ENCODE measurements around the gene PDZD7. TPM values are rescaled to one million over a fixed set of nuclear protein-coding genes. Genes with fewer than 3 reads are reported as not detected.
A peak's percentile ranks its signal among the peaks of the same experiment; 100 is the strongest.

PDZD7 gene
- total and polyA plus RNA-seq, 4 donors: 0.06 to 0.09 (median 0.07) TPM; not detected in 1

- WGBS: 8% methylated on average over 67 of the region's 67 CpGs
- no peaks in the 10 kb centered on the region for H3K36me3 ChIP-seq (ENCODE audit: control insufficient read depth in 4 of 4, insufficient read depth in 3 of 4, low read depth in 1 of 4, low read length in 3 of 4)
- H3K4me1 ChIP-seq (ENCODE audit: control insufficient read depth in 4 of 4, insufficient read depth in 4 of 4, low read length in 3 of 4): peaks cover 12 to 38% (median 23%) of the 10 kb centered on the region in 4 donors
- H3K27me3 ChIP-seq (ENCODE audit: control insufficient read depth in 4 of 4, insufficient read depth in 4 of 4, low read length in 3 of 4): peaks cover 0 to 4% (median under 1%) of the 10 kb centered on the region in 4 donors
- H3K9me3 ChIP-seq (ENCODE audit: control insufficient read depth in 4 of 4, low read length in 3 of 4): no peaks in the 10 kb centered on the region
- H3K27ac ChIP-seq (ENCODE audit: low read depth in 1 of 2, low read length in 2 of 2): peak overlapping the region; percentile 98 to 100
- peak overlapping the region; percentile 76 to 96 (median 86) for H3K4me3 ChIP-seq (ENCODE audit: low read depth in 1 of 3, low read length in 3 of 3)
- TF ChIP-seq GABPA (IDR thresholded peaks at IDR 0.05 in 1 of 2, conservative IDR thresholded peaks at IDR 0.05 in 1 of 2) (peak in 1 of 2 donors; percentile 15), HNF4A (conservative IDR thresholded peaks at IDR 0.05) (no peak), SP1 (IDR thresholded peaks at IDR 0.05) (peak; percentile 39), REST (IDR thresholded peaks at IDR 0.05) (peak; percentile 29), NR2F2 (IDR thresholded peaks at IDR 0.05) (no peak)
- TF ChIP-seq, protein P1, sequence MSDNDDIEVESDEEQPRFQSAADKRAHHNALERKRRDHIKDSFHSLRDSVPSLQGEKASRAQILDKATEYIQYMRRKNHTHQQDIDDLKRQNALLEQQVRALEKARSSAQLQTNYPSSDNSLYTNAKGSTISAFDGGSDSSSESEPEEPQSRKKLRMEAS (IDR thresholded peaks at IDR 0.05): no peak
- H3K9ac ChIP-seq (ENCODE audit: low read depth in 1 of 2, low read length in 2 of 2): peak overlapping the region; percentile 93 to 98
- DNase-seq (ENCODE audit: low spot score): peak; percentile 97
Observed at GRCh38 chr10:101060951-101061623, 30.2 kb upstream of the PDZD7 start.

DNA sequence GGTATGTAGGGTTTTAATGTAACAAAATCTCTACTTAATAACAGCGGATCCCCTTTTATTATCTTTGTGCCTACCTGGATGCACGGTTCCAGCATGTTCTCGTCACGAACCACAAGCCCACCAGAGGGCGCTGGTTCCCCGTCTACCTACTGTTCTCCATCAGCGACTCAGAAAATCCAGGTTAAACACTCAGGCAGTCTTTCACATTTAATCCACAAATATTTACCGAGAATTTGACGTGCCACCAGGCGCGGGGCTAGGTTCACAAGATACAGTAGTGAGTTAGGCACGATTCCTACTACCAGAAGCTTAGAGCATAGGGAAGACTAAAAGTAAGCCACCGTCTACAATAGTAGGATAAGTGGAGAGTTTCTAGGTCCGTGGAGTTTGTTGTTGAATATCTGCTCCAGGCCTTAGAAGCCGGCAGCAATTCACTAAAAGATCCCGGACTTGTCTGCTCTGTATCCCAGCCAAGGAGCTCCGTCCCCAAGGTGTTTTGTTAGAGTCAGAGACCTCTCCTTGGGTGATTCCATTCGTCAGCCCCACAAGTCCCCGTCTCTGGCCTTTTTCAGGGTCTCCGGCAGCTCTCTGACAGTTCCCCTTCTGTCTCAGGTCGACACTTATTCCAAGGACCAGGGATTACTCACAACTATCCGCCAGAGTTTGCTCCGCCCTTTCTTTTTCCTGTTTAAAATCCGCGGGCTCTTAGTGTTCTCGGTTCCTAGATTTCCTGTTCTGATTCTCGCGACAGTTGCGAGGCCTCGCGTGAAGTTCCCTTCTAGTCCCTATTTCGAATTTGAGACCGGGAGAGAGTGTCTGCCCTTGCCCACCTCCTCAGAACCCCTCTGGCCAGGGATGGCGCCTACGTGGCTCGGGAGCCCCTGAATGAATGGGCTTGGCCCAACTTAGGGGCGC, 29.4 kb upstream of the PDZD7 start:
- H3K36me3 ChIP-seq (ENCODE audit: control insufficient read depth in 4 of 4, insufficient read depth in 3 of 4, low read depth in 1 of 4, low read length in 3 of 4): no peaks in the 10 kb centered on the region
- peaks cover 10 to 32% (median 21%) of the 10 kb centered on the region in 4 donors for H3K4me1 ChIP-seq (ENCODE audit: control insufficient read depth in 4 of 4, insufficient read depth in 4 of 4, low read length in 3 of 4)
- WGBS: under 1% methylated on average over 37 of the region's 37 CpGs
- TF ChIP-seq FOXA1 (IDR thresholded peaks at IDR 0.05) (no peak), RAD21 (IDR thresholded peaks at IDR 0.05) (peak; percentile 87 to 92), NR2F2 (IDR thresholded peaks at IDR 0.05) (no peak), CTCF (IDR thresholded peaks at IDR 0.05; ENCODE audit: low read depth, low read length, missing input control) (peak; percentile 84), HNF4A (conservative IDR thresholded peaks at IDR 0.05) (no peak), FOXA2 (IDR thresholded peaks at IDR 0.05) (no peak), REST (IDR thresholded peaks at IDR 0.05) (no peak), SP1 (IDR thresholded peaks at IDR 0.05) (no peak), EGR1 (IDR thresholded peaks at IDR 0.05; ENCODE audit: low read depth in 2 of 2) (no peak), TAF1 (conservative IDR thresholded peaks at IDR 0.05) (no peak), YY1 (IDR thresholded peaks at IDR 0.05) (no peak), GABPA (IDR thresholded peaks at IDR 0.05 in 1 of 2, conservative IDR thresholded peaks at IDR 0.05 in 1 of 2) (peak in 1 of 2 donors; percentile 64), HNF4G (IDR thresholded peaks at IDR 0.05) (no peak)
- TF ChIP-seq, protein P2, sequence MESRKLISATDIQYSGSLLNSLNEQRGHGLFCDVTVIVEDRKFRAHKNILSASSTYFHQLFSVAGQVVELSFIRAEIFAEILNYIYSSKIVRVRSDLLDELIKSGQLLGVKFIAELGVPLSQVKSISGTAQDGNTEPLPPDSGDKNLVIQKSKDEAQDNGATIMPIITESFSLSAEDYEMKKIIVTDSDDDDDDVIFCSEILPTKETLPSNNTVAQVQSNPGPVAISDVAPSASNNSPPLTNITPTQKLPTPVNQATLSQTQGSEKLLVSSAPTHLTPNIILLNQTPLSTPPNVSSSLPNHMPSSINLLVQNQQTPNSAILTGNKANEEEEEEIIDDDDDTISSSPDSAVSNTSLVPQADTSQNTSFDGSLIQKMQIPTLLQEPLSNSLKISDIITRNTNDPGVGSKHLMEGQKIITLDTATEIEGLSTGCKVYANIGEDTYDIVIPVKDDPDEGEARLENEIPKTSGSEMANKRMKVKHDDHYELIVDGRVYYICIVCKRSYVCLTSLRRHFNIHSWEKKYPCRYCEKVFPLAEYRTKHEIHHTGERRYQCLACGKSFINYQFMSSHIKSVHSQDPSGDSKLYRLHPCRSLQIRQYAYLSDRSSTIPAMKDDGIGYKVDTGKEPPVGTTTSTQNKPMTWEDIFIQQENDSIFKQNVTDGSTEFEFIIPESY (IDR thresholded peaks at IDR 0.05): peak; percentile 100
- TF ChIP-seq, protein P1 (IDR thresholded peaks at IDR 0.05): no peak
- TF ChIP-seq, protein P3, sequence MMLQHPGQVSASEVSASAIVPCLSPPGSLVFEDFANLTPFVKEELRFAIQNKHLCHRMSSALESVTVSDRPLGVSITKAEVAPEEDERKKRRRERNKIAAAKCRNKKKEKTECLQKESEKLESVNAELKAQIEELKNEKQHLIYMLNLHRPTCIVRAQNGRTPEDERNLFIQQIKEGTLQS (IDR thresholded peaks at IDR 0.05): no peak

More for the DNA sequence above, 29.4 kb upstream of the PDZD7 start:
- Histone ChIP-seq H3K27ac (ENCODE audit: low read depth in 1 of 2, low read length in 2 of 2) (peak overlapping the region; percentile 98 to 100), H3K27me3 (ENCODE audit: control insufficient read depth in 4 of 4, insufficient read depth in 4 of 4, low read length in 3 of 4) (peaks cover 0 to 4% (median under 1%) of the 10 kb centered on the region in 4 donors), H3K9me3 (ENCODE audit: control insufficient read depth in 4 of 4, low read length in 3 of 4) (no peaks in the 10 kb centered on the region), H3K9ac (ENCODE audit: low read depth in 1 of 2, low read length in 2 of 2) (peak overlapping the region; percentile 93 to 98), H3K4me3 (ENCODE audit: low read depth in 1 of 3, low read length in 3 of 3) (peak overlapping the region; percentile 76 to 96 (median 86))
- DNase-seq (ENCODE audit: low spot score): peak; percentile 94
